GM23338 (cell line): ENCODE data around the gene LMF1. TPM values are rescaled to one million over a fixed set of nuclear protein-coding genes. Genes with fewer than 3 reads are reported as not detected.

Experiments
- ATAC-seq: fragments of 200-7000 bp; cut with Tn5 transposase; 3 replicates; pipeline ENCODE4 v1.9.1; 2020
- DNase-seq: peaks from one replicate; pipeline ENCODE4 v3.0.0-alpha.2; 2015; ENCODE audit warnings: low spot score
- H2AFZ ChIP-seq: fragments of 200-600 bp; sonication (generic); 2 replicates; pipeline ENCODE4 v1.8.0; 2016; ENCODE audit warnings: antibody characterized with exemption, mild to moderate bottlenecking, moderate library complexity
- H3F3A ChIP-seq: fragments of 200-600 bp; sonication (generic); replicated peaks from 2 replicates; pipeline ENCODE4 v1.8.0; 2017; ENCODE audit warnings: antibody characterized with exemption, mixed run types, low read depth
- H3K27ac ChIP-seq: fragments of 200-600 bp; sonication (generic); 2 replicates; pipeline ENCODE4 v1.6.1; 2016; ENCODE audit warnings: low read depth
- H3K27me3 ChIP-seq: fragments of 200-600 bp; sonication (generic); 2 replicates; pipeline ENCODE4 v1.8.0; 2016; ENCODE audit warnings: mild to moderate bottlenecking, mixed run types, moderate library complexity; ENCODE audit not compliant: insufficient read depth
- H3K36me3 ChIP-seq: fragments of 200-600 bp; sonication (generic); 2 replicates; pipeline ENCODE4 v1.8.0; 2016; ENCODE audit warnings: mild to moderate bottlenecking; ENCODE audit not compliant: insufficient read depth
- H3K4me1 ChIP-seq: fragments of 200-600 bp; sonication (generic); 2 replicates; pipeline ENCODE4 v1.8.0; 2016; ENCODE audit warnings: mild to moderate bottlenecking, moderate library complexity; ENCODE audit not compliant: insufficient read depth
- H3K4me2 ChIP-seq: fragments of 200-600 bp; sonication (generic); 2 replicates; pipeline ENCODE4 v1.7.1; 2017; ENCODE audit warnings: mixed run types
- H3K4me3 ChIP-seq: fragments of 200-600 bp; sonication (generic); 2 replicates; pipeline ENCODE4 v1.6.1; 2016; ENCODE audit warnings: mixed run types
- H3K79me2 ChIP-seq: fragments of 200-600 bp; sonication (generic); replicated peaks from 2 replicates; pipeline ENCODE4 v1.8.0; 2017; ENCODE audit warnings: mild to moderate bottlenecking; ENCODE audit not compliant: insufficient read depth
- H3K9me2 ChIP-seq: fragments of 200-600 bp; sonication (generic); 2 replicates; pipeline ENCODE4 v1.8.0; 2017; ENCODE audit not compliant: insufficient read depth
- H4K20me1 ChIP-seq: fragments of 200-600 bp; sonication (generic); replicated peaks from 2 replicates; pipeline ENCODE4 v1.8.0; 2017; ENCODE audit warnings: mild to moderate bottlenecking; ENCODE audit not compliant: insufficient read depth
- H3K27ac Mint-ChIP-seq: 2 replicates; pipeline ENCODE4 v1.8.0; 2020; ENCODE audit warnings: inconsistent platforms, mild to moderate bottlenecking, moderate library complexity, mixed read lengths
- H3K27me3 Mint-ChIP-seq: 3 replicates; pipeline ENCODE4 v1.8.0; 2022; ENCODE audit warnings: low read depth, mild to moderate bottlenecking, moderate library complexity, mixed read lengths, inconsistent platforms; ENCODE audit not compliant: insufficient read depth, poor library complexity
- H3K36me3 Mint-ChIP-seq: 3 replicates; pipeline ENCODE4 v1.8.0; 2021; ENCODE audit warnings: low read depth, mild to moderate bottlenecking, inconsistent platforms, moderate library complexity, mixed read lengths
- H3K4me1 Mint-ChIP-seq: 3 replicates; pipeline ENCODE4 v1.8.0; 2020; ENCODE audit warnings: mild to moderate bottlenecking, inconsistent platforms, mixed read lengths
- H3K4me3 Mint-ChIP-seq: 3 replicates; pipeline ENCODE4 v1.8.0; 2021; ENCODE audit warnings: moderate library complexity, mild to moderate bottlenecking, inconsistent platforms, mixed read lengths
- H3K9me3 Mint-ChIP-seq: 3 replicates; pipeline ENCODE4 v1.8.0; 2020; ENCODE audit warnings: moderate library complexity, mild to moderate bottlenecking, inconsistent platforms, mixed read lengths
- CREB1 ChIP-seq: fragments of 250-450 bp; sonication (Bioruptor Pico); IDR thresholded peaks from 2 replicates; pipeline ENCODE4 v1.5.0; 2020; ENCODE audit warnings: low read depth, mild to moderate bottlenecking, moderate library complexity
- CTCF ChIP-seq, 2 experiments: fragments of 200-600 bp in 1 of 2; sonication (generic) in 1 of 2; conservative IDR thresholded peaks; 2 replicates each; pipeline versions ENCODE4 v1.5.1 to v1.6.1; 2016 to 2017; ENCODE audit warnings: antibody characterized with exemption in 2 of 2, low read depth in 2 of 2, mild to moderate bottlenecking in 2 of 2, moderate library complexity in 1 of 2
- EZH2 ChIP-seq: fragments of 200-600 bp; sonication (generic); IDR thresholded peaks from one replicate; pipeline ENCODE4 v1.8.0; 2017; ENCODE audit warnings: antibody characterized with exemption, mild to moderate bottlenecking, low read depth; ENCODE audit not compliant: unreplicated experiment
- EZH2phosphoT487 ChIP-seq: fragments of 200-600 bp; sonication (generic); IDR thresholded peaks from one replicate; pipeline ENCODE4 v1.8.1; 2018; ENCODE audit warnings: antibody characterized with exemption; ENCODE audit not compliant: unreplicated experiment
- JUNB ChIP-seq: IDR thresholded peaks from one replicate; pipeline ENCODE4 v1.6.1; 2016; ENCODE audit warnings: antibody characterized with exemption; ENCODE audit not compliant: unreplicated experiment
- NANOG ChIP-seq: IDR thresholded peaks from 2 replicates; pipeline ENCODE4 v1.6.1; 2016; ENCODE audit warnings: antibody characterized with exemption, borderline replicate concordance
- POLR2AphosphoS5 ChIP-seq: IDR thresholded peaks from 2 replicates; pipeline ENCODE4 v1.6.1; 2016; ENCODE audit warnings: antibody characterized with exemption, low read depth
- STAT1 ChIP-seq: IDR thresholded peaks from one replicate; pipeline ENCODE4 v1.6.1; 2016; ENCODE audit warnings: antibody characterized with exemption; ENCODE audit not compliant: unreplicated experiment
- ZNF114 ChIP-seq: fragments of 250-450 bp; sonication (Bioruptor Pico); IDR thresholded peaks from 2 replicates; pipeline ENCODE4 v1.5.0; 2020; ENCODE audit warnings: mild to moderate bottlenecking, moderate library complexity
- ZNF331 ChIP-seq: fragments of 250-450 bp; sonication (Bioruptor Pico); IDR thresholded peaks from 2 replicates; pipeline ENCODE4 v1.5.0; 2020; ENCODE audit warnings: low read depth, mild to moderate bottlenecking, moderate library complexity
- polyA plus RNA-seq: library from polyadenylated mRNA; unstranded; fragments of >200 nt; fragmentation: Nextera tagmentation; extraction: Ambion mirVana; gene quantifications from 2 replicates; pipeline ENCODE4 v1.2.1, GENCODE V29; 2016
- total RNA-seq: library from RNA; depleted of rRNA; stranded (reverse); fragments of >200 nt; shearing (Covaris generic); gene quantifications from 2 replicates; pipeline ENCODE4 v1.2.3, GENCODE V29; 2014
- TF ChIP-seq, protein P1 (sequence below): fragments of 250-450 bp; sonication (Bioruptor Pico); IDR thresholded peaks from 2 replicates; pipeline ENCODE4 v1.5.0; 2020; ENCODE audit warnings: mild to moderate bottlenecking, moderate library complexity
- TF ChIP-seq, protein P2 (sequence below): IDR thresholded peaks from one replicate; pipeline ENCODE4 v1.6.1; 2018; ENCODE audit warnings: antibody characterized with exemption; ENCODE audit not compliant: unreplicated experiment
- TF ChIP-seq, protein P3 (sequence below): IDR thresholded peaks from 2 replicates; pipeline ENCODE4 v1.6.1; 2016; ENCODE audit warnings: antibody characterized with exemption

The LMF1 gene
- total and polyA plus RNA-seq, 2 experiments from 2014 or later = 4.2 to 10.1 TPM

DNA sequence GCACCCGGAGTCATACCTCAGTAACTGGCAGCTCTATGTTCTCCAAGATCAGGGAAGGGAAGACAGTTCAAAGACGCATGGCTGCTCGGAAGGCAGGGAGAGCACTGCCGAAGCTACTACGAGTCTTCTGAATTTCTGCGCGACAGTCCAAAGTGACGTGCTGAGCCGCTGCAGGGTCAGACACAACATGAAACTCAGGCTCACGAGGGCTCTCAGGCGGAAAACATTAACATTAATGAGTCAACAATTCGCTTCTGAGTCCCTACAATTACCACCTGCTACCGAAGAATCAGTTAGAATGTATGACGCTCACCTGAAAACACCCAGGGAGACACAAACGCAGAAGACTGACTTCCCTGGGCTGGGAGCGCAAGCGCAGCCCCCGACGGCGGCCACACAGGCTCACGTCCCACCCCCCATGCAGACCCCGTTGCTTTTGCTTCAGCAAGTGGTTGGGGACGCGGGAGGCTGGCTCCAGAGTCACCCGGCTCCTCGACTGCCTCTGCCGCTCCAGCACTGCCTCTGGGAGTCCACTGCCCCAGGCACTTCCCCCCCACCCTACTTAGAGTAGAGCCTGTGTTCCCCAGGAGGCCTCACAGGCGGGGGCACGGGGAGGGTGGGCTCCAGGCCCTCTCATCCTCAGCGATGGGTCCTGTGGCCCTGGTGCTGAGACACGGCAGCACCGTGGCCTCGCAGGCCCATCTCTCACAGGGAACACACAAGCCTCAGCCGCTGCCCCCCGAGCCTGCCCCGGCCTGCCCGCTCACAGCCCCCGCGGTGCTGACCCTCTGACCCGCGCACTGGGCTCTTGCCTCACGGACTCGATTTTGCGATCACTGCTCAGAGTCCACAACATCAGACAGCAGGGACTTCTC is 38.9 kb downstream of the LMF1 start:
- Mint-ChIP-seq H3K27me3 (peaks cover 5% of the 10 kb centered on the region), H3K4me1 (peaks cover 13% of the 10 kb centered on the region), H3K27ac (no peak overlapping the region; the same call in 1 of the 2 replicates), H3K9me3 (peaks cover 5% of the 10 kb centered on the region; the same call in 2 of the 3 replicates), H3K36me3 (no peaks in the 10 kb centered on the region), H3K4me3 (no peak overlapping the region)
- H3K79me2 ChIP-seq = no peaks in the 10 kb centered on the region
- H3K4me1 ChIP-seq = 0 out of 2 replicates have a peak, but pooled peaks cover 5% of the 10 kb centered on the region
- H3K4me2 ChIP-seq = no peak overlapping the region
- no peaks in the 10 kb centered on the region for H3K36me3 ChIP-seq
- DNase-seq (no peak), ATAC-seq (no peak)
- H3K9me2 ChIP-seq = no peaks in the 10 kb centered on the region
- H2AFZ ChIP-seq = no peak overlapping the region
- no peak overlapping the region for H3K4me3 ChIP-seq
- no peaks in the 10 kb centered on the region for H3F3A ChIP-seq
- no peak for TF ChIP-seq JUNB
- TF ChIP-seq, protein P1, sequence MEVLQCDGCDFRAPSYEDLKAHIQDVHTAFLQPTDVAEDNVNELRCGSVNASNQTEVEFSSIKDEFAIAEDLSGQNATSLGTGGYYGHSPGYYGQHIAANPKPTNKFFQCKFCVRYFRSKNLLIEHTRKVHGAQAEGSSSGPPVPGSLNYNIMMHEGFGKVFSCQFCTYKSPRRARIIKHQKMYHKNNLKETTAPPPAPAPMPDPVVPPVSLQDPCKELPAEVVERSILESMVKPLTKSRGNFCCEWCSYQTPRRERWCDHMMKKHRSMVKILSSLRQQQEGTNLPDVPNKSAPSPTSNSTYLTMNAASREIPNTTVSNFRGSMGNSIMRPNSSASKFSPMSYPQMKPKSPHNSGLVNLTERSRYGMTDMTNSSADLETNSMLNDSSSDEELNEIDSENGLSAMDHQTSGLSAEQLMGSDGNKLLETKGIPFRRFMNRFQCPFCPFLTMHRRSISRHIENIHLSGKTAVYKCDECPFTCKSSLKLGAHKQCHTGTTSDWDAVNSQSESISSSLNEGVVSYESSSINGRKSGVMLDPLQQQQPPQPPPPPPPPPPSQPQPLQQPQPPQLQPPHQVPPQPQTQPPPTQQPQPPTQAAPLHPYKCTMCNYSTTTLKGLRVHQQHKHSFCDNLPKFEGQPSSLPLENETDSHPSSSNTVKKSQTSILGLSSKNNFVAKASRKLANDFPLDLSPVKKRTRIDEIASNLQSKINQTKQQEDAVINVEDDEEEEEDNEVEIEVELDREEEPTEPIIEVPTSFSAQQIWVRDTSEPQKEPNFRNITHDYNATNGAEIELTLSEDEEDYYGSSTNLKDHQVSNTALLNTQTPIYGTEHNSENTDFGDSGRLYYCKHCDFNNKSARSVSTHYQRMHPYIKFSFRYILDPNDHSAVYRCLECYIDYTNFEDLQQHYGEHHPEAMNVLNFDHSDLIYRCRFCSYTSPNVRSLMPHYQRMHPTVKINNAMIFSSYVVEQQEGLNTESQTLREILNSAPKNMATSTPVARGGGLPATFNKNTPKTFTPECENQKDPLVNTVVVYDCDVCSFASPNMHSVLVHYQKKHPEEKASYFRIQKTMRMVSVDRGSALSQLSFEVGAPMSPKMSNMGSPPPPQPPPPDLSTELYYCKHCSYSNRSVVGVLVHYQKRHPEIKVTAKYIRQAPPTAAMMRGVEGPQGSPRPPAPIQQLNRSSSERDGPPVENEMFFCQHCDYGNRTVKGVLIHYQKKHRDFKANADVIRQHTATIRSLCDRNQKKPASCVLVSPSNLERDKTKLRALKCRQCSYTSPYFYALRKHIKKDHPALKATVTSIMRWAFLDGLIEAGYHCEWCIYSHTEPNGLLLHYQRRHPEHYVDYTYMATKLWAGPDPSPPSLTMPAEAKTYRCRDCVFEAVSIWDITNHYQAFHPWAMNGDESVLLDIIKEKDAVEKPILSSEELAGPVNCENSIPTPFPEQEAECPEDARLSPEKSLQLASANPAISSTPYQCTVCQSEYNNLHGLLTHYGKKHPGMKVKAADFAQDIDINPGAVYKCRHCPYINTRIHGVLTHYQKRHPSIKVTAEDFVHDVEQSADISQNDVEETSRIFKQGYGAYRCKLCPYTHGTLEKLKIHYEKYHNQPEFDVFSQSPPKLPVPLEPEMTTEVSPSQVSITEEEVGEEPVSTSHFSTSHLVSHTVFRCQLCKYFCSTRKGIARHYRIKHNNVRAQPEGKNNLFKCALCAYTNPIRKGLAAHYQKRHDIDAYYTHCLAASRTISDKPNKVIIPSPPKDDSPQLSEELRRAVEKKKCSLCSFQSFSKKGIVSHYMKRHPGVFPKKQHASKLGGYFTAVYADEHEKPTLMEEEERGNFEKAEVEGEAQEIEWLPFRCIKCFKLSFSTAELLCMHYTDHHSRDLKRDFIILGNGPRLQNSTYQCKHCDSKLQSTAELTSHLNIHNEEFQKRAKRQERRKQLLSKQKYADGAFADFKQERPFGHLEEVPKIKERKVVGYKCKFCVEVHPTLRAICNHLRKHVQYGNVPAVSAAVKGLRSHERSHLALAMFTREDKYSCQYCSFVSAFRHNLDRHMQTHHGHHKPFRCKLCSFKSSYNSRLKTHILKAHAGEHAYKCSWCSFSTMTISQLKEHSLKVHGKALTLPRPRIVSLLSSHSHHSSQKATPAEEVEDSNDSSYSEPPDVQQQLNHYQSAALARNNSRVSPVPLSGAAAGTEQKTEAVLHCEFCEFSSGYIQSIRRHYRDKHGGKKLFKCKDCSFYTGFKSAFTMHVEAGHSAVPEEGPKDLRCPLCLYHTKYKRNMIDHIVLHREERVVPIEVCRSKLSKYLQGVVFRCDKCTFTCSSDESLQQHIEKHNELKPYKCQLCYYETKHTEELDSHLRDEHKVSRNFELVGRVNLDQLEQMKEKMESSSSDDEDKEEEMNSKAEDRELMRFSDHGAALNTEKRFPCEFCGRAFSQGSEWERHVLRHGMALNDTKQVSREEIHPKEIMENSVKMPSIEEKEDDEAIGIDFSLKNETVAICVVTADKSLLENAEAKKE = no peak
- TF ChIP-seq ZNF114 (CRISPR knock-in tag) = no peak
- no peak for TF ChIP-seq EZH2phosphoT487
- no peak for TF ChIP-seq ZNF331 (CRISPR knock-in tag)
- TF ChIP-seq, protein P2, sequence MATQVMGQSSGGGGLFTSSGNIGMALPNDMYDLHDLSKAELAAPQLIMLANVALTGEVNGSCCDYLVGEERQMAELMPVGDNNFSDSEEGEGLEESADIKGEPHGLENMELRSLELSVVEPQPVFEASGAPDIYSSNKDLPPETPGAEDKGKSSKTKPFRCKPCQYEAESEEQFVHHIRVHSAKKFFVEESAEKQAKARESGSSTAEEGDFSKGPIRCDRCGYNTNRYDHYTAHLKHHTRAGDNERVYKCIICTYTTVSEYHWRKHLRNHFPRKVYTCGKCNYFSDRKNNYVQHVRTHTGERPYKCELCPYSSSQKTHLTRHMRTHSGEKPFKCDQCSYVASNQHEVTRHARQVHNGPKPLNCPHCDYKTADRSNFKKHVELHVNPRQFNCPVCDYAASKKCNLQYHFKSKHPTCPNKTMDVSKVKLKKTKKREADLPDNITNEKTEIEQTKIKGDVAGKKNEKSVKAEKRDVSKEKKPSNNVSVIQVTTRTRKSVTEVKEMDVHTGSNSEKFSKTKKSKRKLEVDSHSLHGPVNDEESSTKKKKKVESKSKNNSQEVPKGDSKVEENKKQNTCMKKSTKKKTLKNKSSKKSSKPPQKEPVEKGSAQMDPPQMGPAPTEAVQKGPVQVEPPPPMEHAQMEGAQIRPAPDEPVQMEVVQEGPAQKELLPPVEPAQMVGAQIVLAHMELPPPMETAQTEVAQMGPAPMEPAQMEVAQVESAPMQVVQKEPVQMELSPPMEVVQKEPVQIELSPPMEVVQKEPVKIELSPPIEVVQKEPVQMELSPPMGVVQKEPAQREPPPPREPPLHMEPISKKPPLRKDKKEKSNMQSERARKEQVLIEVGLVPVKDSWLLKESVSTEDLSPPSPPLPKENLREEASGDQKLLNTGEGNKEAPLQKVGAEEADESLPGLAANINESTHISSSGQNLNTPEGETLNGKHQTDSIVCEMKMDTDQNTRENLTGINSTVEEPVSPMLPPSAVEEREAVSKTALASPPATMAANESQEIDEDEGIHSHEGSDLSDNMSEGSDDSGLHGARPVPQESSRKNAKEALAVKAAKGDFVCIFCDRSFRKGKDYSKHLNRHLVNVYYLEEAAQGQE = no peak
- no peak for TF ChIP-seq POLR2AphosphoS5
- TF ChIP-seq CREB1 (CRISPR knock-in tag) = no peak
- TF ChIP-seq, protein P3, sequence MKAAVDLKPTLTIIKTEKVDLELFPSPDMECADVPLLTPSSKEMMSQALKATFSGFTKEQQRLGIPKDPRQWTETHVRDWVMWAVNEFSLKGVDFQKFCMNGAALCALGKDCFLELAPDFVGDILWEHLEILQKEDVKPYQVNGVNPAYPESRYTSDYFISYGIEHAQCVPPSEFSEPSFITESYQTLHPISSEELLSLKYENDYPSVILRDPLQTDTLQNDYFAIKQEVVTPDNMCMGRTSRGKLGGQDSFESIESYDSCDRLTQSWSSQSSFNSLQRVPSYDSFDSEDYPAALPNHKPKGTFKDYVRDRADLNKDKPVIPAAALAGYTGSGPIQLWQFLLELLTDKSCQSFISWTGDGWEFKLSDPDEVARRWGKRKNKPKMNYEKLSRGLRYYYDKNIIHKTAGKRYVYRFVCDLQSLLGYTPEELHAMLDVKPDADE = no peak
- TF ChIP-seq STAT1 = no peak
- TF ChIP-seq CTCF (conservative IDR thresholded peaks at IDR 0.05; ENCODE audit: low read depth in 2 of 2) = no peak
- TF ChIP-seq NANOG = no peak
- no peak for TF ChIP-seq EZH2
- no peaks in the 10 kb centered on the region for H3K27me3 ChIP-seq
- no peak overlapping the region for H3K27ac ChIP-seq
- no peaks in the 10 kb centered on the region for H4K20me1 ChIP-seq
